ENCODE measurements around the gene HTR2B.
A peak's percentile ranks its signal among the peaks of the same experiment; 100 is the strongest.
"Not testable (repeated sequence)": the region's sequence is repeated elsewhere in the genome, so short reads cannot be mapped to it uniquely, and the experiment has no call there.

The HTR2B gene

DNA sequence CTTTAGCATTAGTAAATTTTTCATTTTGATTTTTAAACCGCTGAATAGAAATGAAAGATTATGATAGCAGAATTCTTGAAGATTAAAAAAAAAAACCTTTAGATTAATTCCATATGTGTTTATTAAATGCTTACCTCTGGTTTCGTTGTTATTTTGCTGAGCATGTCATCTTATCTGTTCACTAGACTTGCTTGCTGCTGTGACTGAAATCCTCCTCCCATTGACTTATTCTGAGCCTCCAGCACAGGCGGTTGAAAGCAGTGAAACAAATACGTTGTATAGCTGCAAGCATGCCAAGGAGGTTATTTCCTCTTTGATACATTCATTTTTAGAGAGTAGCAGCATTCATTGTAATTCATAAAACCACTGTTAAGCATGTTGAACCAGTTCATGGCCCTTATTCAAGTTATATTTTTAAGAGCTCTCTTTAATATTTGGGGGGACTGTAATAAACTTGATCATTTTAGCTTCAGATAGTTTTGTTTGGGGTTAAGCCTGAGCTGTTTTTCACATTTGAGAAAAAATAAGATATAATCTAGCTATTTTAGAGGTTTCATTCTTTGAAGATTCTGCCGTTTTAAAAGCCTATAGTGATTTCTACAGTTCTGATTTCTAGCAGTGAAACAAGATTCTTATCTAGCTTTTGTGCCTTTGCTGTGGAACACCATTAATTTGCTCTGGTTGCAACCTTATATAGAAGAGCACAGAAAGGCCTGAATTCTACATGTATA lies at the start of gene HTR2B:
HTR2B (minus strand) TSS at position 205 of the 731 bp plus-strand sequence. CDS start 1,278 bp downstream, outside the sequence.
- no peak for DNase-seq

DNA sequence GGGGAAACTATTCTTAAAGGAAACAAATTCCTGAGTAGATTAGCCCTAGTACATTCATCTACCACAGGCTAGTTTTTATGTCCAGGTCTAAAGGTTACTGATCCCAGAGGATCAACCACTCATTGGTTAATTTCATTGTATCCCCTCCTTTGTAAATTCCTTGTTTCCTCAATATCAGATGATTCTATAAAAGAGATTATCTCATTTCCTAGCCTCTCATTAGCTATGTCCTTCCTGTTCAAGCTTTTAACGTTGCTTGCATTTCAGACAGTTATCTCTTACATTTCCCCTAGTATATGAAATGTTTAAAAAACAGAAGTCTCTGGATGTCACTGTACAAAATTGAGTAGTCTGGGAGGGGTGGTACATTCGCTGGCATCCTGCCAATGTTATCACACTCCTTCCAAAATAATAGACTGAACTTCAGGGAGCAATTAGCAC lies 49.4 kb upstream of the HTR2B start:
- no peak for DNase-seq

DNA sequence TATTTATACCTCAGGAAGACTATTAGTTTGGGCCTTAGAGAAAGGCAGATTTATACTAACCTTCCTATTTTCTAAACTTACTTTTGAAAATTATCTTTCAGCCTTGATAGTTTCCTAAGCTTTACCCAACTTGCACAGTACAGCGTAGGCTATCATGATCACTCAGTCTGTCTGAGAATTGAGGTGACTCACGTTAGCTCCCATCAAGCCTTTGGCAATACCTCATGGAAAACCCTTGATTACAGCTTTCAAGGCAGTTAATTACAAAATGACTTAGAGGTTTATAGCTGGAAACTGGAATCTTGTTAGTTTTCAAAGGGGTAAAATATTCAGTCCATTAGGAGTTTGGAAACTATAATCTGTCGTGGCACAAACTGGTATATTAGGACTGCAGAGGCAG lies 47.2 kb upstream of the HTR2B start:
- no peak for DNase-seq

- no peak for DNase-seq
Observed at GRCh38 chr2:231170055-231170454, 45.2 kb upstream of the HTR2B start.

DNA sequence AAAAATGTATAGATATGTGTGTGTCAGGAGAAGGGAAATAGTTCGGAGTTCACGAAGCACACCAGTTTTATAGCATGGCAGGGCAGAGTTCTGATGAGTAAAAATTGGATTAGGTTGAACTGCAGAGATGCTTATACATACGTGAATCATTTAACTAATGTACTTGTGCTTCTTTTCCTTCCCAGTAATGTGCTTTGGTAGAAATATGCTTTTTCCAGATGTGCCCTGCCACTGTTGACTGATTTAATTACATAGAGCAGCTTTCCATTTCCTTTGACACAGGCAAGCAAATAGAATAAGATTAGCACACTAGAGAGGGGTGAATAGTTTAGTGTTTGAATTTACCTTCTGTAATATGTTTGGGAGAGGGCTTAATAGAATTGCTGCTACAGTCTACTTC lies 44.6 kb upstream of the HTR2B start:
- DNase-seq = no peak

- DNase-seq = no peak
Observed at GRCh38 chr2:231168460-231169139, 43.8 kb upstream of the HTR2B start.

DNA sequence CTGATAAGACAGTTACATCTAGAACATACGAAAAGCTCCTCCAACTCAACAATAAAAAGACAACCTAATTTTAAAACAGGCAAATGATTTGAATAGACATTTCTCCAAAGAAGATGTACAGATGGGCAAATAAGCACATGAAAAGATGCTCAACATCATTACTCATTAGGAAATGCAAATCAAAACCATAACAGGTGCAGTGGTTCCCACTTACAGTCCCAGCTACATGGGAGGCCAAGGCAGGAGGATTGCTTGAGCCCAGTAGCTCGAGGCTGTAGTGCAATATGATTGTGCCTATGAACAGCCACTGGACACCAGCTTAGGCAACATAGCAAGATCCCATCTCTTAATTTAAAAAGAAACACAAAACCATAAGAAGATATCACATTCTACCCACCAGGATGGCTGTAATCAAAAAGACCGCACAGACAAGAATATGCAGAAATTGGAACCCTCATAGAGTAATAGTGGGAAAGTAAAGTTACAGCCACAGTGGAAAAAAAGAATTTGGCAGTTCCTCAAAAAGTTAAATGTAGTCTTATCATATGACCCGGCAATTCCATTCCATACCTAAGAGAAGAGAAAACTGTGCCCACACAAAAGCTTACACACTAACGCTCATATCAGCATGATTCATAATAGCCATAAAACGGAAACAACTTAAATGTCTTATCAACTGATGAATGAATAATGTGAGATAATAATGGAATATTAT lies 43.1 kb upstream of the HTR2B start:
- no peak for DNase-seq

- no peak for DNase-seq
Observed at GRCh38 chr2:231163414-231164095, 38.7 kb upstream of the HTR2B start.

DNA sequence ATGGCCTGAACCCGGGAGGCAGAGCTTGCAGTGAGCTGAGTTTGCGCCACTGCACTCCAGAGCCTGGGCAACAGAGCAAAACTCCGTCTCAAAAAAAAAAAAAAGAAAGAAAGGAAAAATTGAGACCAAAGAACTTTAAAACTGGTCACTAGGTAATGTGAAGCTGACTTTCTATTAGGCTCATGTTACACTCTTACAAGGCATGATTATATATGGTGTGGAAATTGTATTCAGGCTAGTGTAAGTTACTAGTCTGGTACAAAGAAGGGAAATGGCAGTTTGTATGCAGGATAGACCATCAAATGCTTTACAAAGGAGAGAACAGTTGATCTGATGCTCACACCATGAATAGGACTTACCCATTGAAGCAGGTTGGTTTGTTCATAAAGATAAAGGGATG lies 38.2 kb upstream of the HTR2B start:
- DNase-seq = no peak

DNA sequence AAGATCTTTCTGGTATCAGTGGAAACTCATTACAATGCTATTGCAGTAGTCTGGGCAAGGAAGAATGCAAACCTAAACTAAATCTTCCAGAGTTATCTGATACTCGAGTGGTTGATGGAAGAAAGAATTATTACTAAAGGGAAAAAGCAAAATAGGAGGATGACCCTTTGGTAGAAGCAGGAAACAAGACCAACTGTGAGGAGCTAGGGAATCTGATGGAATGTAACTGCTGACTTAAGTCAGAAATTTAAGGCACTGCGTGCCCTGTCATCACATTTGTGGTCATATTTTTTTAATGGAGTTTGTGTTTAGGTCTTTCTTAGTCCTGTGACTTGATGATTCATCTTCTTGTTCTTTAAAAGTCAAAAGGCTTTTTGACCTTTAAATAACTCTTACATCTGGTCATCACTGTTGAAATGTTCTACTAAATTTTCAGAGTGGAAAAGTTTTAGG lies 37.1 kb upstream of the HTR2B start:
- DNase-seq = no peak

DNA sequence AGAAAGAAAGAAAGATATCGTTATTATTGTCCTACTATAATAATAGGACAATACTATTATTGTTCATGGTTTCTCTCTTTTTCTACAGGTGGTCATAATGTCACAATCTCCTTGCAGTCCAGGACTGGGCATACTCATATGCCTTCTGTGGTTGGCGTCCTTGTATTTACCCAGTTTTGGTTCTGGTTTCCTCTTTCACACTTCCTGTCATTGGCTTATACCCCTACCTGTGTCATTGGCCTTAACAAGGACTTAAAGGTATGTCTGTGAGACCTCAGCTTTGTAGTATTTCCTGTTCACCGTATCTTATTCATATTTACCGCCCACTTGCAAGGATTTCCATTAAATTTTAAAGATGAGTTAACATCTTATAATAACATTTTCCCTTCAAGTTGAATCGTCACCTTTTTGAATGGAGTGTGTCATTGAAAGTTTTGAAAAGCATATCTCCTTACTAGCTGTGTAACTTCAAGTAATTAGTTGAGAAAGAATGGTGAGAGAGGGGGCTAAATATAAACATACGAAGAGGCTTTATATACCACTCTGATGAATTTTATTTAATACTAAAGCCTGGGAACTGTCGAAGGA lies 36.5 kb upstream of the HTR2B start:
- no peak for DNase-seq

DNA sequence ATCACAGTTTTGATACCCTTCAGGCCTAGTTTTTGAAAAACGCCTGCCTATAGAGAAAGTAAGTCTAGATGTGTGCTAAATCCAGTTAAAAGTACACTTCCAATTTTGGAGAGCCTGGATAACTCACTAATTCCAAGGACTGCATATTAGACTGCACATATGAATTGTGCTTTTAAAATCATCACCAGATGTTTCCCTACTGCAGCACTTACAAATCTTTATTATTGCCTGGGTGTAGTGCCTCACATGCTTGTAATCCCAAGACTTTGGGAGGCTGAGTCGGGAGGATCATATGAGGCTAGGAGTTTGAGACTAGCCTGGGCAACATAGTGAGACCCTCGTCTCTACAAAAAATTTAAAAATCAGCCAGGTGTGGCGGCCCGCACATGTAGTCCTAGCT lies 35.9 kb upstream of the HTR2B start:
- DNase-seq = no peak

GRCh38 chr2:231159306-231159705 lies 34.5 kb upstream of the HTR2B start:
- DNase-seq = no peak

GRCh38 chr2:231152800-231153557 lies 28.1 kb upstream of the HTR2B start:
- no peak for DNase-seq

- no peak for DNase-seq
Observed at GRCh38 chr2:231146665-231147064, 21.8 kb upstream of the HTR2B start.

DNA sequence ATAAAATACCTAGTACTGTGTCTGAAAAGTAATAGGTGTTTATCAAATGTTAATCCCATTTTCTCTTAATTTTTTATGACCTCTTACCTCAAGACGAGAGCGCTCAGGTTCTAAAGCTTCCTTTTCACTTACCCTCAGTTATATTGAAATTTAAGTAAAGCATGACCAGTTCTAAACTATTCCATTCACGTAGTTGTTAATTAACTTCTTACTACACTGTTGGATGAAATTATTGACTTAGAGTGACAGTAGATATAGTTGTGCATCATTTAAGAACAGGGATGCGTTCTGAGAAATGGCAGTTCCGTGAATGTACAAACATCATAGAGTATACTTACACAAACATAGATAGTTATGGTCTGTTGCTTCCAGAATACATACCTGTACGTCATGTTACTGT lies 20.1 kb upstream of the HTR2B start:
- no peak for DNase-seq

GRCh38 chr2:231140808-231141207 lies 16.0 kb upstream of the HTR2B start:
- not testable (repeated sequence) for DNase-seq

GRCh38 chr2:231139796-231140195 lies 15.0 kb upstream of the HTR2B start:
- no peak for DNase-seq

DNA sequence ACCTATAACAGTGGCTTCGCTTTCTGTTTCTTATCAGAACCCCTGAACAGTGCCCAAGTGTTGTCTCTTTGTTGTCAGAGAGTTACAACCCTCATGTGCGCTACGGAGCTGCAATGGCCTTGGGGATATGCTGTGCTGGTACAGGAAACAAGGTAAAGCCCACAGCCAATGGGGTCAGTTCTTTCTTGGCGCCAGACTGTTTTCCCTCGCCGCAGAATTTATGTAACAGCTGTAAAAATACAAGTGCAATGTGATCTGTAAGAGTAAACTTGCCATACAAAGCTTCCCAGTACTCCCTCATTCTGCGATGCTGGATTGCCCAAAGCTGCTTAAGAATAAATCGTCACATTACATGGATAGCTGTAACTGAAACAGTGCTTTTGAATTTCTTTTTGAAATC lies 13.9 kb upstream of the HTR2B start:
- no peak for DNase-seq

- DNase-seq = peak; percentile 6
Observed at GRCh38 chr2:231134910-231135655, 10.2 kb upstream of the HTR2B start.

DNA sequence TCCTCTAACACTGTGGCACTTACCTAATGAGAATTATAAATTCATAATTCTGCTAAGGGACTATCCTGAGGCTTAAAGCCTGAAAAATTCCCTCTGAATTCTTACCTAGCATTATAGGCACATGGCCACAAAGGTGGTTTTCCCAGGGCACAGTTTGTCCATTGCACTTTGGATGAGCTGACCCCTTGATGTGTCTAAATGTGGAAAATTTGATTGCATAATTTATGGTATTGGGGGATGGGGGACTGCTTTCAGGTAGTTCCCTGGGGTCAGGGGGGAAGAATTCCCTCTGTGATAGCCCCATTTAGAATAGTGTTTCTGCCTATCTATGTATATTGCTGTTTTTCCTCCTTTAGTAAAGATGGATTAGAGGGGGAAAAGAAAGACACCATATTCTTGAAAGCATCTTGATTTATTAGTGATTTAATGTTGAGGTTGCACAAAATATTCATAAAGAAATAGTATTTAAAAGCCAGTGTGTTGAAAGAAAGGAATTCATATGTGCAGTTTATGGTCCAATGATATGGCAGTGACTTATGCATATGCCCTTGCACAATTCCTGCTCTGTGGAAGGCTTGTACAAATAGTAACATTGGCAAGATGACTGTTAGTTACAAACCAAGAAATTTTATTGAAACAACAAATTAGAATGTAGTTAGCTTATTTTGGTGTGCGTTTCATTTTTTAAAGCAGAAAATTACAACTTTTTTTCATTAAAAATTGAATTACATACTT lies 8.7 kb upstream of the HTR2B start:
- DNase-seq = no peak

All from NCI-H524 treated with DMSO at 0.1 percent for 48 hours (cell line).